Hematopoietic multipotent progenitor cell treated with erythropoietin and hydrocortisone succinate and interleukin-3 and kit ligand, for 6 days (in vitro differentiated cells): ENCODE data around the gene C20orf204.
A peak's percentile ranks its signal among the peaks of the same experiment; 100 is the strongest.

Experiments used
- DNase-seq: peaks from one replicate; pipeline ENCODE4 v3.0.0-alpha.2; 2015

The C20orf204 gene

GRCh38 chr20:64056889-64057627, 21.1 kb downstream of the C20orf204 start:
- DNase-seq: no peak

- DNase-seq: peak; percentile 83
Measured at GRCh38 chr20:64057628-64058498, 21.9 kb downstream of the C20orf204 start.

GRCh38 chr20:64058536-64058935, 22.6 kb downstream of the C20orf204 start:
- DNase-seq: no peak

DNA sequence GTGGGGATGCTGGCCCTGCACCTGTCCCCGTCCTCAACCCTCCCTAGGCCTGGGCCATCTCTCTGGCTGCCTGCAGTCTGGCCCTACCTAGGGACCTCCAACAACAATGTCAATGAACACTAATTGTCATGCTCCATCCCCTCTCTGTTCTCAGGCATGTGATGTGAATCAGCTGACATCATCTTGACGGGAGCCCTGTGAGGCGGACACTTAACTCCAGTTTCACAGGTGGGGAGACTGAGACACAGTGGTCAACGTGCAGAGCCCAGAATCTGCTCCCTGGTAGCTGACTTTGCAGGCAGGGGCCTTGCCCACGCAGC, 26.3 kb downstream of the C20orf204 start:
- no peak for DNase-seq

GRCh38 chr20:64062596-64063388, 26.8 kb downstream of the C20orf204 start, which contains the start of gene TCEA2:
Gene TCEA2 (plus strand): TSS chr20:64063198. CDS start chr20:64063313, 115 bp downstream.
- peak; percentile 97 for DNase-seq

DNA sequence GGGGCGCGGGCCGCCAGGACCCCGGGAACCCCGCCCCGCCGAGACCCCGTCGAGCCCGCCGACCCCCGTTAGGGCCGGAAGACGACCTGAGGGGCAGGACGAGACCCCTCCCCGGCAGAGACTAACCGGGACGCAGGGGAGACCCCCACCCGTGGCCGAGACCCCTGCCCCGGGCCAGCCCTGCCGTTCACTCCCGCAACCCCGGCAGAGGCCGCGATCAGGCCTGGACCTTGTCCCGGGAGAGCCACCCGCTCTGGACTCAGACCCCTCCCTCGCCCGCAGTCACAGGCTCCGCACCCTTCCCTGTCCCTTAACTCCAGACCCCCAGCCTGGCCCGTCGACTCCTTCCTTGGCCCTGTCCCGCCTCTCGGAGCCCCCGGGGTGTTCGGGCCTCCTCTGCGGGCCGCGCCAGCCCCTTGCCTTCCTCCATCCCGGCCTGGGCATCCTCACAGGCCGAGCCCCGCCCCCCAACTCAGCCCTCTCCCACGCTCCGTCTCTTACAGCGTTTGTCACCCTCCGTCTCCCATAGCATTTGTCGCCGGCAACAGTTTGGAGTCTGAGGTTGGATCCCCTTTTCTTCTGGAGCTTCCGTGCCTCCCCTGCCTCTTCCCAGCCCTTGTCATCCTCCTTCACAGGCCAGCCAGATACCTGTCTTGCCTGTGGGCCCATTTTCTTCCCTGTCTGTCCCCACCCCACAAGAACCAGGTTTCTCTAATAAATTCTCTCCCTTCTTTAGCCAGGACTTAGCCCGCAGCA, 27.6 kb downstream of the C20orf204 start:
- no peak for DNase-seq

DNA sequence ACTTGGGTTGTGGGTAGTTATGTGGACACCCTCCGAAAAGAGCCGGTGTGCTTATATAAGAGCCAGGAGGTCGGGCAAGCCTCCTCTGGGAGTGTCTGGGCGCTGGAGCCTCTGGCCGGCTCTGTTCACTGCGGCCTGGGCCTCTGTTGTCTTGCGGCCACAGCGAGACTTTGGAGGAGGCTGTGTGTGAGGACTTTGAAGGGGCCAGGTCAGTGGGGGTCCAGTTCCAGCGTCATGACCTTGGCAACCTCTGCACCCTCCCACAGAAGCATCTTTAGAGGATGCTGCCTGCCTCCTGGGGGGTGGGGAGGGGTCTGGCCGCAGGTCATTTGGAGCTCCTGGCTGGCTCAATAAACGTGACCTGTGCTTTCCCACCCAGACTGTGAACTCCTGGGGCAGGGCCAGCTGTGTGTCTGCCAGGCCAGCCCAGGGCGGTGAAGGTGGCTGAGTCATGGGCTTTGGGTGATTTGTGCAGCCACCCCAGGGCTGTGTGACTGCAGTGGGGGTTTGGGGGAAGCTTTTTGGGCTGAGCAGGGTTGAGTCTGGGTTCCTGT, 28.2 kb downstream of the C20orf204 start:
- DNase-seq: no peak

DNA sequence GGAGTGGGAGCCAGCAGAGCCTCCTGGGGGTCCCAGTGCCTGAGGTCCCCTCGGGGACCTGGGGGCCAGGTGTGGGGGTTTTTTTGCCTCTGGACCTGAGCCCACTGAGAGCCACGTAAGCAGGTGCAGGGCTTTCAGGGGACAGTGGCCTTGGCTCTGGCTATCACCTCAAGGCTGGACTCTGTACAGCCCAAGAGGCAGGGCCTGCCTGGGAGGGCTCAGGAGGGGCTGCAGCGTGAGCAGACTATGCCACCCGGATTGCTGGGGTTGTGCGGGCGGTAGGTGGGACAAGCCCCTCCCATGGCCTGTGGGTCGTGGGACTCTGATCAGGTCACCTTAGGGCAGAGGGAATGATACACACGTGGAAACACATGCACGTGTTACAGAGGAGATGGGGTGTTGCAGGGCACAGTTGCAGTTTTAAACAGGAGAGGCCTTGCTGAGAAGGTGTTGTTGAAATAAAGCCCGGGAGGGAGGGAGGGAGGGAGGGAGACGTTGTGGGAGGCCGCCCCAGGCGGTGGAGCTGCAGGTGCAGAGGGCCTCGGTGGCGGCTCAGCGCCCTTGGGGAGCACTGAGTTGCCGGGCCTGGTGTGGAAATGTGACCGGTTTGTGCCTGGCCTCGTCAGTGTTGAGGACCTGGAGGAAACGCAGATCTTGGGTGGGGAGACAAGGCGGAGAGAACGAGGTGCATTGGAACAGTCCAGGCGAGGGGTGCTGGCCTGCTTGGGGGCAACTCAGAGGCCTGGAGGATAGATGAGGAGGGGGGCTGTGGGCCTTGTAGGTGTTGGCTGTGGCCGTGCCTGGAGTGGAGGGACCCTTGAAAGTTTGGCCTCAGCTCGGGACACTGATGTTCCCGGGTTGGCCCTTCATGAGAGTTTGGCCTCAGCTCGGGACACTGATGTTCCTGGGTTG, 29.3 kb downstream of the C20orf204 start:
- no peak for DNase-seq

DNA sequence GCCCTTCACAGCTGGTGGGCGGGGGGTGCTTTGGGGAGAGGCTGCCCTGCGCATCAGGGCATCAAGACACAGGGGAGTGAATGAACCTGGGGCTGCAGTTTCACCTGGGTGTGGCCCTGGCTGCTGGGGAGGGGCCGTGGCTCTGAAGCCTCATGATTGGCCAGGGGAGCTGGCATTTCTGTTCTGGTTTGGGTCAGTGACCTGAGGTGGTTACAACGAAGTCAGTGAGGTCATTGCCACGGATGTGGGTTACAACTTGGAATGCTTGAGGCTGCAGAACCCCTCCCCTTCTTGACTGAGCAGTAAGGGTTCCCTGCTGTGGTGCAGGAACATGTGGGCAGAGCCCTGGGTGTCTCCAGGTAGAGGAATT, 30.0 kb downstream of the C20orf204 start:
- peak; percentile 53 for DNase-seq

DNA sequence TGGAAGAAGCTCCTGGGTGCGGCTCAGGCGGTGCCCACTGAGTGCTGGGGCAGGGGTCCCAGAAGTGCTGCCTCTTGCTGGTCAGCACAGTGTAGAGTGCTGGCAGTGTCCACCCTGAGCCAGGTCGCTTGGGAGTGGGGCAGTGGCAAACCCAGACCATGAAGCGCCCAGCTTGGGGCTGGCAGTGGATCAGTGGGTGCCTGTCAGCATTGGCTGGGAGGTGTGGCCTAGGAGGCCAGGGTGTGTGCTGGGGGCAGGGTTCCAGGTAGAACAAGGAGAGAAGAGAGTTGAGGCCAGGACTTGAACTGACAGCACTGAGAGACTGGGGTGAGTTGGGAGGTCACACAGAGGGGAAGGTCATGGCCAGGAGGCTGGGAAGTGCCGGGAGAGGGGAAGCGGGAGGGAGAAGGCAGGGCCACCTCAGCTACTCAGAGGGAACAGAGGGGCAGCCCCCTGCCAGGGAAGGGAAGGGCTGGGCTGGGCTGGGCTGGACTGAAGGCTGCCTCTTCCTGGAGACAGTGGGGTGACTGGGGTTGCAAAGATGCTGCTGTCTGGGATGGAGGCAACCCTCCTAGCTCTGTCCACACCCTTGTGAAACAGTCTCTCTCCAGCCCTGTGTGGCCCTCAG, 31.1 kb downstream of the C20orf204 start:
- no peak for DNase-seq

DNA sequence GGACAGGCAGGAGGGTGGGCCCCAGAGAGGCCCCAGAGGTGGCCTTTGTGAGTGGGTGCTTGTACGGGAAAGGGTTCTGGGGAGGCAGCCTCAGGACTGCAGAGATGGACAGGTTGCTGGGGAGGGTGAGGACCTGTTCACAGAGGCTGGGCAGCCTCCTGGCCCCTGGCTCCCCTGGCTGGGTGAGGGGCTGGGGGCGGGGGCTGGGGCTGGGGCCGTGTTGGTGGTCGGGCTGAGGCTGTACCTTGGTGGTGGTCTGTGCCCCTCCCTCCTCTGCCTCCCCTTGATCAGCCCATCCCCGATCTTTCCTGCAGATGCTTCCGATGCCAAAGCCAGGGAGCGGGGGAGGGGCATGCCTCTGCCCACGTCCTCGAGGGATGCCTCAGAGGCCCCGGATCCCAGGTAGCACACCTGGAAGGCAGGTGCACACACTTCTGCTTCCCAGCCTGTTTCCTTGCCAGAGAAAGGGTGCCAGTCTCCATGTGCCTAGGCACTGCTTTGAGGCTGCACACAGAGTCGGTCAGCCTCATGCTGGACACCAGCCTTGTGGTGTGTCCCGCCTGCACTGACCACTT, 31.8 kb downstream of the C20orf204 start:
- DNase-seq: no peak

- DNase-seq: peak; percentile 84
Measured at GRCh38 chr20:64068386-64069208, 32.6 kb downstream of the C20orf204 start.

DNA sequence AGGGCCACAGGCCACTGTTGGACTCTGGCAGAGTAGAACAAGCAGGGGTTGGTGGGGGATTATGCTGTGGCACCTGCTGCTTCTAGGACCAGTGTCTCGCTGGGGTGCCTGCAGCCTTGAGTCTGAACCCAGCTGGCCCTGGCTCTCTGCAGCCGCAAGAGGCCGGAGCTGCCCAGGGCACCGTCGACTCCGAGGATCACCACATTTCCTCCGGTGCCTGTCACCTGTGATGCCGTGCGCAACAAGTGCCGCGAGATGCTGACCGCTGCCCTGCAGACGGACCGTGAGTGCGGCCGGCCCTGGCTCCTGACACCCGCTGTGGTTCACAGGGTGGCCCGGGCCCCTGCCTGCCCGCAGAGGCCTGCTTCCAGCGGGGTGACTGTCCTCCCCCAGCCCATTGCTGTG, 33.2 kb downstream of the C20orf204 start:
- DNase-seq: no peak

DNA sequence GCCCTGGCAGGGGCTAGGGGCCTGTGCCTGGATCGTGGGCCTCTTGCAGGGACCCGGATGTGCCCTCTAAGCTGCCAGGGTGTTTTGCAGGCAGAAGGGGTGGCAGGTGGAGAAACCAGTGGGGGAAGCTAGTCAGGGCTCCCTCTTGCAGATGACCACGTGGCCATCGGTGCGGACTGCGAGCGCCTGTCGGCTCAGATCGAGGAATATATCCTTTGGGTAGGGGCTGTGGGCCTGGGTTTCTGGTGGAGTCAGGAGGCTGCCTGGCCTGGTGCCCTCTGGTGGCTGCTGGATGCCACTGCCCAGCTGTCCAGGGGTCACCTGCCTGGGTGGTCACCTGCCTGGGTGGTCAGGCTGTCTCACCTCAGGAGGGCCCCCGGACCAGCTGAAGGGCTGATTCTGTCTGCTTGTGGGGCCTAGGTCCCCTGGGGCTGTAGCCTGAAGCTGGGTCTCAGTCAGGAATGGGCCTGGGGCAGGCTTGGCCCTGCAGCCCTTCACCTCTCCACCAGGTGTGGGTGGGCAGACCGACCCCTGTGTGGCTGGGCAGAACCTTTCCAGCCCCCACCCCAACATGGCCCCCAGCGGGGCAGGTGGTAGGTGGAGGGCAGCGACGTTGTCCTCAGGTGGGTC, 33.7 kb downstream of the C20orf204 start:
- DNase-seq: peak; percentile 57

DNA sequence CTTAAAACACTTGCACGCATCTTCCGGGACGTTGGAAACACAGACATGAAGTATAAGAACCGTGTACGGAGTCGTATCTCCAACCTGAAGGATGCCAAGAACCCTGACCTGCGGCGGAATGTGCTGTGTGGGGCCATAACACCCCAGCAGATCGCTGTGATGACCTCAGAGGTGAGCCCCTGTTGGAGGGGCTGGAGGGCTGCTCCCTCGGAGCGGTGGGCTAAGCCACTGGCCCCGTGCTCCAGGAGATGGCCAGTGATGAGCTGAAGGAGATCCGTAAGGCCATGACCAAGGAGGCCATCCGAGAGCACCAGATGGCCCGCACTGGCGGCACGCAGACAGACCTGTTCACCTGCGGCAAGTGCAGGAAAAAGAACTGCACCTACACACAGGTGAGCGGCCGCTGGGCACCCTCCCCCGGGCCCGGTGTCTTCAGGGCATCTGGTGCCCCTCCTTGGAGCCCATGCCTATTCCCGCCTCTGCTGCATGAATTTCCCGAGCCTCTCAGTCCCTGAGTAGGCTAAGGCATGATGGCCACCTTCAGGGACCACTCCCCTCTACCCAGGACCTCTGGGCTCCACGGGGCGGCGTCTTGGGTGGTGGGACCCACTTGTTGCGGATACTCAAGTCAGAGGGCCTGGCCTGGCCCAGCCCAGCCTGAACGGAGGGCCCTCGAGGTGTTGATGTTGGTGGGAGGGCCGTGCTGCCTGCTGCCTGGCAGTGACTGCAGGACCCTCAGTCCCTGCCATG, 34.4 kb downstream of the C20orf204 start:
- DNase-seq: no peak

GRCh38 chr20:64071341-64072332, 35.7 kb downstream of the C20orf204 start:
- DNase-seq: no peak
